Stomach smooth muscle (tissue), 2 donors: ENCODE measurements around the gene VOPP1.

Source experiments
- H3K27ac ChIP-seq: one replicate; pipeline ENCODE4 v1.7.0; 2013; ENCODE audit warnings: mild to moderate bottlenecking, low read length, inconsistent platforms
- H3K27me3 ChIP-seq, 2 donors: one replicate each; pipeline ENCODE4 v1.7.0; 2013; ENCODE audit warnings: low read length in 2 of 2; ENCODE audit not compliant: insufficient read depth in 2 of 2, control insufficient read depth in 1 of 2
- H3K36me3 ChIP-seq, 2 donors: one replicate each; pipeline ENCODE4 v1.7.0; 2013; ENCODE audit warnings: low read length in 2 of 2; ENCODE audit not compliant: control insufficient read depth in 2 of 2, insufficient read depth in 2 of 2
- H3K4me1 ChIP-seq: one replicate; pipeline ENCODE4 v1.7.0; 2013; ENCODE audit warnings: low read length; ENCODE audit not compliant: control insufficient read depth, insufficient read depth
- H3K4me3 ChIP-seq, 2 donors: one replicate each; pipeline ENCODE4 v1.7.0; 2013; ENCODE audit warnings: low read length in 2 of 2
- H3K9ac ChIP-seq, 2 donors: one replicate each; pipeline ENCODE4 v1.7.0; 2013; ENCODE audit warnings: low read length in 2 of 2, mild to moderate bottlenecking in 1 of 2
- H3K9me3 ChIP-seq, 2 donors: one replicate each; pipeline ENCODE4 v1.7.0; 2013; ENCODE audit warnings: low read length in 2 of 2; ENCODE audit not compliant: control insufficient read depth in 2 of 2
- donor health status: healthy.
- donor health status: Pancreatic carcinoma.

Gene VOPP1

DNA sequence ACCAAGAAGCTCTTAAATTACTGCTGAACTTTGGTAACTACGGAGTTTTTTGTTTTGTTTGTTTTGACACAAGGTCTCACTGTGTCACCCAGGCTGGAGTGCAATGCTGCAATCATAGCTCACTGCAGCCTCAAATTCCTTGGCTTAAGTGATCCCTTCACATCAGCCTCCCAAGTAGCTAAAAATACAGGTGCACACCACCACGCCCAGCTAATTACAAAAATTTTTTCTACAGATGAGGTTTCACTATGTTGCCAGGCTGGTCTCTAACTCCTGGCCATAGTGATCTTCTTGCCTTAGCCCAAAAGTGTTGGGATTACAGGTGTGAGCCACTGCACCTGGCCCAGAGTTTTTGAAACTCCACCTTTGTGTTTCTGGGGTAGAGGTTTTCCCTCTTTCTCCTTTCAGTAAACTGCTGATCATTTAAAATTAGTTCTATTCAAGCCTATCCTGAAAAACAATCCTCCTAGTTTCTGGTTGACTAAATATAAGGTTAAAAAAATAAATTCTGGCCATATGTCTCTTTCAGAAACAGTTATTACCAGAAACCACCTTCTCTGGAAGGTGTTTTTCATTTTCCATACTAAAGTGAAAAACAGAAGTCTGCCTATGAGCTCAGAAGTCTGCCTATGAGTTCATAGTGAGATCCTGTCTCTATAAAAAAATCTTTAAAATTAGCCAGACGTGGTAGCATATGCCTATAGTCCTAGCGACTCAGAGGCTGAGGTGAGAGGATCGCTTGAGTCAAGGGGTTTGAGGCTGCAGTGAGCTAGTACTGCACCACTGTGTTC lies 63.9 kb downstream of the VOPP1 start:
- H3K27ac ChIP-seq = no peak overlapping the region
- H3K36me3 ChIP-seq = no peaks in the 10 kb centered on the region
- H3K4me3 ChIP-seq = no peak overlapping the region
- no peaks in the 10 kb centered on the region for H3K9me3 ChIP-seq
- H3K4me1 ChIP-seq = no peaks in the 10 kb centered on the region
- no peaks in the 10 kb centered on the region for H3K27me3 ChIP-seq
- no peak overlapping the region for H3K9ac ChIP-seq

DNA sequence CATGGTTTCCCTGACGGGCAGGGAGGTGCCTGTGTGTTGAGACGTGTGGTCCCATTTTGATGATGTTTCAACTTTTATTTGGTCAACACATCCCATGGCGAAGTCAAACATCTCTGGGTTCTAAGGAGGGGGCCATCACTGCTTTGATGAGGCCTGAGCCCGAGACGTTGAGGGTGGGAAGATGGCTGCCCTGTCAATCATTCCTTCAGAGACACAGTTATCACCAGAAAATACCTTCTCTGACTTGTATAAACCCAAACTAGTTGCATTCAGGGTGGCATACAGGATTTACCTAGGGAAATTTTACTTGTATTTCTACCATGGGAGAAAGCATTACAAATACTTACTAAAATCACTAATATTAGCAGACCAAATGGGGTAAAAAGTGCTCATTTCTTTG lies 64.6 kb downstream of the VOPP1 start:
- Histone ChIP-seq H3K9ac (no peak overlapping the region), H3K27ac (no peak overlapping the region), H3K9me3 (no peaks in the 10 kb centered on the region), H3K27me3 (no peaks in the 10 kb centered on the region), H3K4me3 (no peak overlapping the region), H3K4me1 (no peaks in the 10 kb centered on the region), H3K36me3 (no peaks in the 10 kb centered on the region)

DNA sequence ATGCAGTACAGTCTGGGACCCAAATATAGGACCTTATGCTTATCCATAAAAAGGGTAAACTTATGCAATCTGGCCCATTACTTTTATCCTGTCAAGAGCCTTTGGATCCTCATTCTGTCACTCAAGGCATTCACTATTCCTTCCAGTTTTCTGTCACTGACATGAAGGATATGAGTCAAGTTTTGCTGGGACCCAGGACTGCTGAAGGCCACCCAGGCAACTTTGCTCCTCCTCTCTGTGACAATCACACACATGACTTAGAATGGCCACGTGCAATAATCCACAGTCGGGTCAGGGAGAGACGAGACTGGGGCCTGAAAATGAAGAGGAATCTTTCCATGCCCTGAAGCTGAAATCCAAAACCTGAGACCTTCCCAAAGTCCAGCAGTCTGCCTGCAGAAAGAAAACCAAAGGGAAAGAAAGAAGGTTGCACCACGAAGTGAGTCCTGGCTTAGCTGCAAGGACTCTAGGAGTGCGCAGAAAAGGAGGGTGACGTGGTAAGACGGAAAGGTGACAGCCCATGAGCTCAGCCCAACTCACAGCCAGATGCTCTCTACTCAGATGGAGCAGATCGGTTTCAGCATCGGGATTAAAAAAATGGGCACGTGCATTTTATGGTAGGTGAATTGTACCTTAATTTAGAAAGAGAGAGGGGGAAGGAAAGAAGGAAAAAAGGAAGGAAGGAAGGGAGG lies 67.2 kb downstream of the VOPP1 start:
- Histone ChIP-seq H3K27ac (no peak overlapping the region), H3K4me1 (no peaks in the 10 kb centered on the region), H3K9me3 (no peaks in the 10 kb centered on the region), H3K9ac (no peak overlapping the region), H3K27me3 (no peaks in the 10 kb centered on the region), H3K4me3 (no peak overlapping the region), H3K36me3 (no peaks in the 10 kb centered on the region)

DNA sequence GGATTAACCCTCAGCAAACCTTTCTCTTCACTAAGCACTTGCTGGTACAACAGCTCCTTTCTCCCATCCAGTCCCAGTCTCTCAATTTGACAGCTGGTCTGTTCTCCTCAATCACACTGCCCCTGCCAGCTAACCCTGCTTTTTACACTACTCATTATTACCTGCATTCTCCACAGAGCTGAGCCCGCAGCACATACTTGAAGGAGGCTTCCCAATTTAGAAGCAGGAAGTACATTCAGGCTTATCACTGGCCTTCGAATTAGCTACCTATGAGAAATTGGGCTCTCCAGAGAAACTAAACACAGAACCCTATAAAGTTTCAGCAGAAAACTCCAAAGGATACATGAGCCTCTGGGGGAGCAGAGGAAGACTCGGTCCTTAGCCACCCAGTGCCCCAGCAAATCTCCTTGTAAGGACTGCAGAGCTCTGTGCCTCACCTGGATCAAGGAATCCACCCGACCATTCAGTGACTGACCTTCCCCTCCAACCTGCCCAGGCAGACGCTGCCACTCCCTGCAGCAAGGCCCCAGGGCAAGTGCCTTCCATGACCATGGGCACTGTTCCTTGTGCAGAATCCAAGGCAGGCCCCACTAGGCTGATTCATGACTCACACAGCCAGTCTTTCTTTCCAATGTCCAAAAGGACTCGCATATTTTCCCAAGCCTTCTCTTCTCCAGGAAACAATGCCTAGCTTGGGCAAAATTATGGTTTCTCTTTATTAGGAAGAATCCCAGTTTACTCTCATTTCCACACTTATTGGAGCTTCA lies 68.0 kb downstream of the VOPP1 start:
- no peaks in the 10 kb centered on the region for H3K4me1 ChIP-seq

DNA sequence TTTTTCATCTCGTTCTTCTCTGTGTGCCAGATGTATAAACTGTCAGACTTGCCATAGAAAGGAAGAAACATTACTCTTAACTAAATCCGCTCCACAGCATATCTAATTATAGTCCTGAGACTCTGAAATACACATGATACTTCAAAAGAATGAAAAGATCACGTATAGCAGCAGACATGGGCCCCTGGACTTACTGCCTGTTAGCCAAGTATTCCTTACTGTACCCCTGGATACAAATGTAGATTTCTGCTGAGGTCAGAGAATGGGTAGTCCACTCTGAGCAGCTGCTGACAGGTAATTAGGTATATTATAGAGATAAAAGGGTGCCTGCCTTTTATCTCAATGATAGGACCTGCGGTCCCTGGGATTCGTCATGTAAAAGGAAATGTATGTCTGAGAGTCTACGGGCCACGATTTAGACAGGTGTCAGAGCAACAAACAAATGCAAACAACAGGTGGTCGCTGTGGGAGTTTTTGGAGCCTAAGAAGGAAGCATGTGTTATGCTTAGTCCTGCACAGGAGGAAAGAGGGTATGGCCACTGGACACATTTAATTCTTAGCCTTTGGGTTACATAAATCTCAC lies 69.4 kb downstream of the VOPP1 start:
- Histone ChIP-seq H3K9me3 (no peaks in the 10 kb centered on the region), H3K36me3 (no peaks in the 10 kb centered on the region), H3K27me3 (no peaks in the 10 kb centered on the region), H3K4me1 (no peaks in the 10 kb centered on the region), H3K27ac (no peak overlapping the region), H3K9ac (no peak overlapping the region), H3K4me3 (no peak overlapping the region)

More for the DNA sequence above, 68.0 kb downstream of the VOPP1 start:
- no peaks in the 10 kb centered on the region for H3K27me3 ChIP-seq
- no peak overlapping the region for H3K4me3 ChIP-seq
- H3K36me3 ChIP-seq = no peaks in the 10 kb centered on the region
- no peak overlapping the region for H3K9ac ChIP-seq
- no peaks in the 10 kb centered on the region for H3K9me3 ChIP-seq
- H3K27ac ChIP-seq = no peak overlapping the region

DNA sequence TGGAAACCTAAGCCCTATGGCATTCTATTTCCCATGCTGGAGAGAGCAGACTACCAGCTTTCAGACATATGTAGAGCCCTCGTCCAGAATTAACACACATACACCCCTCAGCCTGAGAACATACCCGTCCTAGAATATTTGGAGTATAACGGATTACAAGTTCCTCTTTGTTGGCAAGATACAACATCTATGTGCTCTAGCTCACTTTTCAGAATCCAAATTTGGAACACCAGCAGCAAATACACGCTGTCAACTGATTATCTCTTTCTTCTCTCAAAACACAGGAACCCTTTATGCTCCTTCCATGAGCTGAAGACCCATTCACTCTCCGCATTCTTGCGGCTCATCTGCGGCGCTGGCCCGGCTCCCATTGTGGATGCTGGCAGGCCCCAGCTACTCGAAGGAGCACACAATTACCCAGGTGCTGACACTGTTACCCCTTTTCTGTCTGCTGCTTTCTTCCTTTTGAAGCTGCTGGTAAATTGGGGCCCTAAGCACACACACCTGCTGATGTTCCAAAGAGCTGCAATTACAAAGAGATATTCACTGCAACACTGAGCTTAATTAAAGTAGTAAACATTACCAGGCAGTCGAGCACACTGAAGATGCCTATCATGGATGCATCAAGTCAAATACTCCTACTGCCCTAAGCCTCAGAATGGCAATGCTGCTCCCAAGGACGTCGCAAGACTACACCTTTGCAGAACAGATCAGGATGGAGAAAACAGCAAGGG lies 70.0 kb downstream of the VOPP1 start:
- no peak overlapping the region for H3K9ac ChIP-seq
- no peak overlapping the region for H3K4me3 ChIP-seq
- H3K36me3 ChIP-seq = no peaks in the 10 kb centered on the region
- no peak overlapping the region for H3K27ac ChIP-seq
- H3K27me3 ChIP-seq = no peaks in the 10 kb centered on the region
- H3K9me3 ChIP-seq = no peaks in the 10 kb centered on the region
- no peaks in the 10 kb centered on the region for H3K4me1 ChIP-seq

DNA sequence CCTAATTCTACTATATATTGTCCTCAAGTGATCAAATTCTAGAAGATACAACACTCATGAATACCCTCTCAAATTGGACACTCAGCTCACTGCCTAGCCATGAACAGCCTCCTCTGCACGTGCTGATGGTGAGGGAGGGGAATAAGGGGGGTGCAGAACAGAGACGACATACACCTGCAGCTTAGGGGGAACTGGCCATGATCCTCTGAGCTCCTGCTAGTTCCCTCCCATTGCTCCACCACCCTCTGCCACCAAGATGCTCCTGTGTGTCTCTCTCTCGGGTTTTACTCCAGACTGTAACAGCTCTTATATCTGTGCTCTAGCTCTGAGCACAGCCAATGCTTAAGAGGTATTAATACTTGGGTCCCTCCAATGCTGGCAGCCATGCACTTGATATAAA lies 70.7 kb downstream of the VOPP1 start:
- peaks cover 0 to 3% of the 10 kb centered on the region in 2 donors for H3K36me3 ChIP-seq
- no peak overlapping the region for H3K4me3 ChIP-seq
- no peaks in the 10 kb centered on the region for H3K4me1 ChIP-seq
- H3K9ac ChIP-seq = no peak overlapping the region
- H3K27ac ChIP-seq = no peak overlapping the region
- no peaks in the 10 kb centered on the region for H3K9me3 ChIP-seq
- H3K27me3 ChIP-seq = no peaks in the 10 kb centered on the region

DNA sequence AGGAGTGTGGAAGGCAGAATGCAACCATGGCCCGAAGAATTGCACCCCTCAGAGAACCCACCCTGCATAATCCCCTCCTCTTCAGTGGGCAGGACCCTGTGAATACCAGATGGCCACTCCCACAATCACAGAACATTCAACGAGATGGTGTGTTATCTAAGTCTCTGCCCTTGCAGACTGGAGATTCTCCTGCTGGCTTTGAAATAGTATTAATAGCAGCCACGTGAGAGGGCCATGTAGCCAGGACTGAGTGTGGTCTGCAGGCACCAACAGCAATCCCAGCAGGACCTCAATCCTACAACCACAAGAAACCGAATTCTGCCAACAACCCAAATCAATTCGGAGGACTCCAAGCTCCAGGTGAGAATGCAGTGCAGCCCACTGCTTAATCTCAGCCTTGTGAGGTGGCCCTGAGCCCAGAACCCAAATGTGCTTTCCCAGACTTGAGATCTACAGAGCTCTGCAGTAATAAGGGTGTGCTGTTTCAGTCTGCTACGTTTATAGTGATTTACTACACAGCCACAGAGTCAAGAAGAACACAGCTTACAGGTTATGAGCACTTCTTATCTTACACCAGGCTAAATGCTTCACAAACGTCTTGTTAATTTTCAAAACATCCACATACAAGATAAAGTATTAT lies 72.1 kb downstream of the VOPP1 start:
- Histone ChIP-seq H3K27ac (no peak overlapping the region), H3K4me1 (no peaks in the 10 kb centered on the region), H3K9ac (no peak overlapping the region), H3K4me3 (no peak overlapping the region), H3K27me3 (no peaks in the 10 kb centered on the region), H3K9me3 (no peaks in the 10 kb centered on the region), H3K36me3 (peaks cover 0 to 11% of the 10 kb centered on the region in 2 donors)

DNA sequence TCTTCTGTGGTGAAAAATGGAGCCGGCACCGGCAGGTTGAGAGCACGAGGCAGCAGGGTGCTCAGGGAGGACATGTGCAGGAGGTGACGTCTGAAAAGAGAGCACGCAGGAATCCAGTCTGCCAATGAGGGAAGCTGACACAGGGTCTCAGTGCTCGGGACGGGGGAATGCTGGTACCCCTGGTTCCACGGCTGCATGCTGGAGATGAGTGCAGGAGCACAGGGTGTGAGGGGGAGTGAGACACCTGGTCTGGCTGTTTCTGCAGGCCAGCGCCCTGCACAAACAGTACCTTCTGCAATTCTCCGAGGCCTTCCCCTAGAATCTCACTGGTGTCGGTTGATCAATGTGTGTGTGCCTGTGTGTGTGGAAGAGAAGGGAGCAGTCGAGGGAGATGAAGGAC lies 72.7 kb downstream of the VOPP1 start:
- H3K9ac ChIP-seq = no peak overlapping the region
- no peaks in the 10 kb centered on the region for H3K4me1 ChIP-seq
- H3K4me3 ChIP-seq = no peak overlapping the region
- no peaks in the 10 kb centered on the region for H3K27me3 ChIP-seq
- no peaks in the 10 kb centered on the region for H3K9me3 ChIP-seq
- peaks cover 0 to 11% of the 10 kb centered on the region in 2 donors for H3K36me3 ChIP-seq
- no peak overlapping the region for H3K27ac ChIP-seq

DNA sequence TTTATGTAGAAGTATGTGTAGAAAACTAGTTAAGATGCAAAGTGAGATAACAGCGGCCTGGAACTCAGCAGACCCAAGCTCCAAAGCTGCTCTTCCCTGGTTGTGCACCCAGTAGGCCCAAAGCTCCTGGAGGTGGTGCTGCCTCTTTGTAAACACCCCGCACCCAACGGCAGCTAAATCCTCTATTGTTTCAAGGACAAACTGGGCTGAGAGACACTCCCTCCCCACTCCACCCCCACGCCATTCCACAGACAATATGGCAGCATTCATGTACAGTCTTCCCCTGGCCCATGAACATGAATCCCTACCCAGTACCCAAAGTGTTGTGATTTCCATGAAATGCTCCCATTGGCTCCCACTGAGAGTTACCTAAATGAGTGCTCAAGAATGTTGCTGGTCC lies 73.5 kb downstream of the VOPP1 start:
- H3K4me1 ChIP-seq = no peaks in the 10 kb centered on the region
- H3K27ac ChIP-seq = no peak overlapping the region
- H3K27me3 ChIP-seq = no peaks in the 10 kb centered on the region
- H3K4me3 ChIP-seq = no peak overlapping the region
- H3K9me3 ChIP-seq = no peaks in the 10 kb centered on the region
- H3K9ac ChIP-seq = no peak overlapping the region
- peaks cover 0 to 14% of the 10 kb centered on the region in 2 donors for H3K36me3 ChIP-seq
